WERI-Rb-1 (cell line): ENCODE results near the gene MNX1.

Source experiments
- DNase-seq: peaks from one replicate; pipeline ENCODE4 v3.0.0-alpha.2; 2020
- H3K27ac ChIP-seq: fragments of 250-450 bp; sonication (Bioruptor Pico); 2 replicates; pipeline ENCODE4 v1.5.1; 2020; ENCODE audit warnings: mild to moderate bottlenecking, moderate library complexity
- H3K27me3 ChIP-seq: fragments of 250-450 bp; sonication (Bioruptor Pico); 2 replicates; pipeline ENCODE4 v1.5.1; 2021; ENCODE audit warnings: mild to moderate bottlenecking, low read depth, moderate library complexity; ENCODE audit not compliant: insufficient read depth, severe bottlenecking
- H3K36me3 ChIP-seq: fragments of 250-450 bp; sonication (Bioruptor Pico); 2 replicates; pipeline ENCODE4 v1.5.1; 2020; ENCODE audit warnings: mild to moderate bottlenecking, moderate library complexity
- H3K4me3 ChIP-seq: 2 replicates; pipeline ENCODE4 v1.5.1; 2011; ENCODE audit warnings: low read depth, mild to moderate bottlenecking, control low read depth, low read length
- H3K9me3 ChIP-seq: fragments of 250-450 bp; sonication (Bioruptor Pico); 2 replicates; pipeline ENCODE4 v1.5.1; 2021; ENCODE audit warnings: mild to moderate bottlenecking, moderate library complexity; ENCODE audit not compliant: severe bottlenecking
- CTCF ChIP-seq: IDR thresholded peaks from 2 replicates; pipeline ENCODE4 v1.5.1; 2011; ENCODE audit warnings: low read depth, mild to moderate bottlenecking, control low read depth, inconsistent platforms, low read length

The MNX1 gene

GRCh38 chr7:157044147-157044687 is 33.8 kb upstream of the MNX1 start:
- Histone ChIP-seq H3K27me3 (no peaks in the 10 kb centered on the region), H3K9me3 (no peaks in the 10 kb centered on the region)
- no peak for TF ChIP-seq CTCF

GRCh38 chr7:157043745-157044144 is 33.3 kb upstream of the MNX1 start:
- no peak overlapping the region for H3K4me3 ChIP-seq
- no peak for TF ChIP-seq CTCF
- no peaks in the 10 kb centered on the region for H3K36me3 ChIP-seq
- no peak for DNase-seq
- no peaks in the 10 kb centered on the region for H3K9me3 ChIP-seq
- no peaks in the 10 kb centered on the region for H3K27me3 ChIP-seq
- H3K27ac ChIP-seq, result no peak overlapping the region

More at GRCh38 chr7:157044147-157044687, 33.8 kb upstream of the MNX1 start:
- Histone ChIP-seq H3K27ac (no peak overlapping the region), H3K4me3 (no peak overlapping the region), H3K36me3 (no peaks in the 10 kb centered on the region)
- no peak for DNase-seq

GRCh38 chr7:157041514-157042277 is 31.2 kb upstream of the MNX1 start:
- H3K27me3 ChIP-seq, result no peaks in the 10 kb centered on the region
- no peak overlapping the region for H3K27ac ChIP-seq
- H3K4me3 ChIP-seq, result no peak overlapping the region
- TF ChIP-seq CTCF, result no peak
- no peaks in the 10 kb centered on the region for H3K36me3 ChIP-seq
- H3K9me3 ChIP-seq, result no peaks in the 10 kb centered on the region
- DNase-seq, result no peak

GRCh38 chr7:157041004-157041403 is 30.5 kb upstream of the MNX1 start:
- H3K36me3 ChIP-seq, result no peaks in the 10 kb centered on the region
- H3K27me3 ChIP-seq, result no peaks in the 10 kb centered on the region
- H3K9me3 ChIP-seq, result peaks cover 2% of the 10 kb centered on the region
- DNase-seq, result no peak
- H3K4me3 ChIP-seq, result no peak overlapping the region
- TF ChIP-seq CTCF, result no peak
- no peak overlapping the region for H3K27ac ChIP-seq

GRCh38 chr7:157037635-157038034 is 27.2 kb upstream of the MNX1 start:
- peaks cover 5% of the 10 kb centered on the region for H3K9me3 ChIP-seq
- no peak for DNase-seq
- H3K27ac ChIP-seq, result no peak overlapping the region
- TF ChIP-seq CTCF, result no peak
- no peaks in the 10 kb centered on the region for H3K36me3 ChIP-seq
- no peaks in the 10 kb centered on the region for H3K27me3 ChIP-seq
- H3K4me3 ChIP-seq, result no peak overlapping the region

- TF ChIP-seq CTCF, result no peak
- no peak for DNase-seq
- H3K27ac ChIP-seq, result no peak overlapping the region
These were observed 26.6 kb upstream of the MNX1 start for GRCh38 chr7:157037028-157037427.

More at GRCh38 chr7:157037028-157037427, 26.6 kb upstream of the MNX1 start:
- no peak overlapping the region for H3K4me3 ChIP-seq
- no peaks in the 10 kb centered on the region for H3K27me3 ChIP-seq
- no peaks in the 10 kb centered on the region for H3K36me3 ChIP-seq
- H3K9me3 ChIP-seq, result peaks cover 5% of the 10 kb centered on the region
